ENCODE measurements around the gene SMIM35.

SMIM35 gene

DNA sequence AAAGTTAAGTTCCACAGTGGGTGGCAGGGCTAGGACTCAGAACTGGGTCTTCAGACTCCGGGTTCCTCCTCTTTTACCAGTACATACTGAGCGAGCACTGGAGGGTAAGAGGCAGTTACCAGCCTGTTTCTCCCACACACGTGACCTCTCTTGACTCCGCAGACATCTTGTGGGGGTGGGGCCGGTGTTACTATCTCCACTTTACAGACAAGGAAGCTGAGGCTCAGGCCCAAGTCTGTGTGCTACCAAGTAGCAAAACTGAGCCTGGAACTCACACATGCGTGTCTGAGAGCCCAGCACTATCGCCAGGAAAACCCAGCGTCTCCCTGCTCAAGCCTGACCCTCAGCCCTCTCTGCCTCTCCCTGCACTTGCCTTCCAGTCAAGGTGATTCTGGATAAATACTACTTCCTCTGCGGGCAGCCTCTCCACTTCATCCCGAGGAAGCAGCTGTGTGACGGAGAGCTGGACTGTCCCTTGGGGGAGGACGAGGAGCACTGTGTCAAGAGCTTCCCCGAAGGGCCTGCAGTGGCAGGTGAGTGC, 16.0 kb upstream of the SMIM35 start:
- Histone ChIP-seq H3K4me3 (no peak overlapping the region), H3K27ac (no peak overlapping the region), H3K9ac (ENCODE audit: insufficient read length) (no peak overlapping the region), H3K36me3 (ENCODE audit: insufficient read depth, low read length) (no peaks in the 10 kb centered on the region), H3K9me3 (ENCODE audit: low read depth, low read length) (no peaks in the 10 kb centered on the region)
- DNase-seq (ENCODE audit: low read depth, low spot score), result no peak
- no peak for TF ChIP-seq POLR2AphosphoS5 (IDR thresholded peaks at IDR 0.05; ENCODE audit: borderline replicate concordance, low read depth, low read length)

DNA sequence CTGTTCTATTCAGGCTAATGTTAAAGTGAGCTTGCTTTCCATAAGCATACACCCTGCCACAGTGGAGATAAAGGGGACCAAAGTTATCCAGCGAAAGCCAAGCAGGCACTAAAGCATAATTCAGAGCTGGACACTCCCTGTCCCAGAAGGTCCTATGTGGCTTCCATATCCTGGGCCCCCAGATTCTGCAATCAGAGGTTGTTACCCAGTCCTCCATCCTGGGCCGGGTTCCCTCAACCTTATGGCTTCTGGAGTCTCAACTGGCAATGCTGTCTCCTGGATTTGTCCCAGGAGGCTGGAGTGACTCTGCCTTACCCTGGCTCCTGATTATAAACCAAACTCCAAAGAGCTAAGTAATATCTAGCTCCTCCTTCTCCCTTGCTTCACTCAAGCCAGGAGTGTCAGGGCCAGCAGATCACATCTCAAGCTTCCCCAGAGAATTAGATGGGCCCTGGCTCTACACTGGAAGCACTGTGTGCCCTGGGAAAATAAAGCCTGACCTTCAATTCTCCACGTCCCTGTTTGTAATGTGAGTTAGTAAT, 14.0 kb upstream of the SMIM35 start:
- no peak overlapping the region for H3K27ac ChIP-seq

DNA sequence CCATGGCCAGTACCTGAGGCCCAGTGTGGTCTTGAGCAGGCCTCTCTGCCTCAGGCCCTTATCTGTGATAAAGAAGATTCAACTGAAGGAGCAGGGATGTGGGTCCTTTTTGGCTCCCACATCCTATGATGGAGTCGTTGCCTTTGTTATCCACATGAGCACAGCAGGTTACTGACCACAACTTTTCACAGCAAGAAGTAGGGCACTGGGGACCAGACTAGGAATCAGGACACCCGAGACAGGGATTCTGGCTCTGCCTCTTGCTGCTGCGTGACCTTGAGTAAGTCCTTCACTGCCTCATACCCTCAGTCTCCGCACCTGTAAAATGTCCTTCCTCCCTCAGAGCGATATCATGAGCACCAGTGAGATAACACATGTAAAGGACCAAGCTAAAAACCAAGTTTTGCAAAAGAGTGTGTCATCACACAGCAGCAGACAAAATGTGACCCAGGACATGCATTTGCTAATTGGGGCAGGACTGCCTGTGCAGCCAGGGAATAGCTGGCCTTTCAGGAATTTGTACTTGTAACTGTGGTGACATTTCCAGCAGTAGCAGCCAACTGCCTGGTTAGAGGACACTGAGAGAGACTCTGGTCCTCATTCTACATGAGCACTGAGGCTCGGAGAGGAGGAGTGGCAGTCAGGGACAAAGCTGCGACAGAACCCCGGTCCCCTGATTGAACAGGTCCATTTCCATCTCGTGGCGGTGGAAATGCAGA, 13.2 kb upstream of the SMIM35 start:
- no peak for TF ChIP-seq POLR2AphosphoS5 (IDR thresholded peaks at IDR 0.05; ENCODE audit: borderline replicate concordance, low read depth, low read length)
- TF ChIP-seq EZH2 (IDR thresholded peaks at IDR 0.05), result no peak
- no peak for TF ChIP-seq FOXP2 (optimal IDR thresholded peaks at IDR 0.05; ENCODE audit: control extremely low read depth, extremely low read length, insufficient read depth)
- DNase-seq (ENCODE audit: low read depth, low spot score), result no peak
- Histone ChIP-seq H3K9ac (ENCODE audit: insufficient read length) (no peak overlapping the region), H3K4me3 (no peak overlapping the region), H3K27ac (no peak overlapping the region), H3K36me3 (ENCODE audit: insufficient read depth, low read length) (no peaks in the 10 kb centered on the region), H3K9me3 (ENCODE audit: low read depth, low read length) (no peaks in the 10 kb centered on the region)

More for the DNA sequence above, 14.0 kb upstream of the SMIM35 start:
- no peak for TF ChIP-seq FOXP2 (optimal IDR thresholded peaks at IDR 0.05; ENCODE audit: control extremely low read depth, extremely low read length, insufficient read depth)
- Histone ChIP-seq H3K9ac (ENCODE audit: insufficient read length) (no peak overlapping the region), H3K9me3 (ENCODE audit: low read depth, low read length) (no peaks in the 10 kb centered on the region), H3K4me3 (no peak overlapping the region), H3K36me3 (ENCODE audit: insufficient read depth, low read length) (no peaks in the 10 kb centered on the region)
- DNase-seq (ENCODE audit: low read depth, low spot score), result no peak

DNA sequence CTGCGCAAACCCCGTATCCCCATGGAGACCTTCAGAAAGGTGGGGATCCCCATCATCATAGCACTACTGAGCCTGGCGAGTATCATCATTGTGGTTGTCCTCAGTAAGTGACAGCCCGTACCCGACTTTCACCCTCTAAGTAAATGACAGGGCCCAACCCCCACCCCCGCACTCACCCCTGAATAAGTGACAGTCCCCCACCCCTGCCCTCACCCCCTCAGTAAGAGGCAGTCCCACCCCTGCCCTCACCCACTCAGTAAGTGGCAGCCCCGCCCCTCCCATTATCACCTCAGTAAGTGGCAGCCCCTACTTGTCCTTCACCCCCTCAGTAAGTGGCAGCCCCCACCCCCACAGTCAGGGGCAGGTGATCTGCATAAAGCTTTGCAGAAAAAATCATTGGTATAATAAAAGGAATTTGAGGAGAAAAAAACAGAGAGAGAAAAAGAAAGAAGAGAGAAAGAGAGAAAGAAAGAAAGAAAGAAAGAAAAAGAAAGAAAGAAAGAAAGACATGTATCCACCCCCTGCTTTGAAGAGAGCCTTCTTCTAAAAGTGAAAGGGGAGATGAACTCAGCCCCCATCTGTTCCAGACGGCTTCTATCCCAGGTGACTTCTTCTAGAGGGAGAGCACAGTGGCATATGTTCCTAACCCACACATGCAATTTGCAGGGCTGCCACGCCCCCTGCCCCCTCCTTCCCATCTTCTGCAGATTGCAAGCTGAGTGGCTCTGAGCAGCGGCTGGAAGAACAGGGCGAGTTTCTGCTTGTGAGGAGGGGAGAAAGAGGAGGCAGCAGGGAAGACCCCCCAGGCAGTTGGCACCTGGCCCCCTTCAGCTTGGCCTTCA, 12.5 kb upstream of the SMIM35 start:
- Histone ChIP-seq H3K4me3 (no peak overlapping the region), H3K9ac (ENCODE audit: insufficient read length) (no peak overlapping the region), H3K36me3 (ENCODE audit: insufficient read depth, low read length) (no peaks in the 10 kb centered on the region), H3K27ac (no peak overlapping the region), H3K9me3 (ENCODE audit: low read depth, low read length) (no peaks in the 10 kb centered on the region)
- no peak for DNase-seq (ENCODE audit: low read depth, low spot score)
- TF ChIP-seq POLR2AphosphoS5 (IDR thresholded peaks at IDR 0.05; ENCODE audit: borderline replicate concordance, low read depth, low read length) (no peak), FOXP2 (optimal IDR thresholded peaks at IDR 0.05; ENCODE audit: control extremely low read depth, extremely low read length, insufficient read depth) (no peak), EZH2 (IDR thresholded peaks at IDR 0.05) (no peak)

GRCh38 chr11:118095967-118096367, 9.2 kb upstream of the SMIM35 start:
- no peak overlapping the region for H3K4me3 ChIP-seq
- DNase-seq (ENCODE audit: low read depth, low spot score), result no peak
- no peaks in the 10 kb centered on the region for H3K36me3 ChIP-seq (ENCODE audit: insufficient read depth, low read length)
- no peak for TF ChIP-seq FOXP2 (optimal IDR thresholded peaks at IDR 0.05; ENCODE audit: control extremely low read depth, extremely low read length, insufficient read depth)
- TF ChIP-seq EZH2 (IDR thresholded peaks at IDR 0.05), result no peak
- TF ChIP-seq POLR2AphosphoS5 (IDR thresholded peaks at IDR 0.05; ENCODE audit: borderline replicate concordance, low read depth, low read length), result no peak
- no peaks in the 10 kb centered on the region for H3K9me3 ChIP-seq (ENCODE audit: low read depth, low read length)
- no peak overlapping the region for H3K9ac ChIP-seq (ENCODE audit: insufficient read length)
- H3K27ac ChIP-seq, result no peak overlapping the region

- H3K27ac ChIP-seq, result no peak overlapping the region
- TF ChIP-seq EZH2 (IDR thresholded peaks at IDR 0.05) (no peak), POLR2AphosphoS5 (IDR thresholded peaks at IDR 0.05; ENCODE audit: borderline replicate concordance, low read depth, low read length) (no peak), FOXP2 (optimal IDR thresholded peaks at IDR 0.05; ENCODE audit: control extremely low read depth, extremely low read length, insufficient read depth) (no peak)
- H3K9me3 ChIP-seq (ENCODE audit: low read depth, low read length), result no peaks in the 10 kb centered on the region
- no peak overlapping the region for H3K4me3 ChIP-seq
- H3K36me3 ChIP-seq (ENCODE audit: insufficient read depth, low read length), result no peaks in the 10 kb centered on the region
- DNase-seq (ENCODE audit: low read depth, low spot score), result no peak
- H3K9ac ChIP-seq (ENCODE audit: insufficient read length), result no peak overlapping the region
These were observed 8.7 kb upstream of the SMIM35 start for GRCh38 chr11:118095493-118095892.

DNA sequence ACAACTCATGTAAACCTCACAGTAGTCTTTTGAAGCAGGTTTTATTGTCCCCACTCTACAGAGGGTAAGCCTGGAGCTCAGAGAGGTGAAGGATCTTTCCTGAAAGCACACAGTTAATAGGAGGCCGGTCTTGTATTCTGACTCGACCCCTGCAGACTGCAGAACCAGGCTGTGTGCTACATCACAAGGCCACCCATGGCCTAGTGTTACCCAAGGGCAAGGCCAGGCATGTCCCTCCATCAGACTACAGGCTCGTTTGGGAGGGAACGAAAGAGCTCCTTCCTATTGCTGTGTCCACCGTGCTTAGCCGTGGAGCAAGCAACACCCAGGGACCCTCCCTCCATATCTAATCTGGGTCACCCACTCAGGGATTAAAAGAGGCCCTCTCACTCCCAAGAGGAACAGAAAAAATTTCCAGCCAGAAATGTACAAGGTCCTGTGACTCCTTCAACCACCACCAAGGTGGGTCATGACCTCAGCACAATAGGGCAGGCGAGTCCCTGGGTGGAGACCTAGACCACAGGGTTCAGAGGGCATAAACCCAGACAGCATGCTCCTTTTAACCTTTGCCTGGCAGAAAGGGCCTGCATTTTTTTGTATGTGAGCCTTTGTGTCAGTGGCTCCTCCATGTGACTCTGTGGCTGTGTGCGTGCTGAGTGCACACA, 6.3 kb upstream of the SMIM35 start:
- TF ChIP-seq POLR2AphosphoS5 (IDR thresholded peaks at IDR 0.05; ENCODE audit: borderline replicate concordance, low read depth, low read length) (no peak), EZH2 (IDR thresholded peaks at IDR 0.05) (no peak), FOXP2 (optimal IDR thresholded peaks at IDR 0.05; ENCODE audit: control extremely low read depth, extremely low read length, insufficient read depth) (no peak)
- no peak overlapping the region for H3K27ac ChIP-seq
- DNase-seq (ENCODE audit: low read depth, low spot score), result no peak
- no peak overlapping the region for H3K9ac ChIP-seq (ENCODE audit: insufficient read length)
- no peaks in the 10 kb centered on the region for H3K36me3 ChIP-seq (ENCODE audit: insufficient read depth, low read length)
- no peaks in the 10 kb centered on the region for H3K9me3 ChIP-seq (ENCODE audit: low read depth, low read length)
- no peak overlapping the region for H3K4me3 ChIP-seq

DNA sequence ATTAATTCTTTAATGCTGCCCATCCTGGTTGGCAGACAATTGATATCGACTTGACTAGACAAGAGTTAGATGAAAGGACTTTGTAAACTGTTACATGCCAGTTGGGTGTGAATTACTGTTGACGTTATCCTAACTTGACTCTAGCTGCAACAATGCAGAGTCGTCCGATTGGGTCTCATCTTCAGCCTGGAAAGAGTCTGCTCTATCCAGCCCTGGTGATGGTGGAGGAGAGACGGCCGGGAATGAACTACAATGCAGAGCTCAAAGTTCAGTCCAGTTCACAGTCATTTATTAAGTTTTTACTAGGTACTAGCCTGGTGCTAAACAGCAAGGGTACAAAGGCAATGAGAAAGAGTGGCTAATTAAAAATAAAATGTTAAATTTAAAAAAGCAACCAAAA, 4.9 kb upstream of the SMIM35 start:
- DNase-seq (ENCODE audit: low read depth, low spot score), result no peak
- no peak overlapping the region for H3K27ac ChIP-seq
- TF ChIP-seq EZH2 (IDR thresholded peaks at IDR 0.05) (no peak), POLR2AphosphoS5 (IDR thresholded peaks at IDR 0.05; ENCODE audit: borderline replicate concordance, low read depth, low read length) (no peak), FOXP2 (optimal IDR thresholded peaks at IDR 0.05; ENCODE audit: control extremely low read depth, extremely low read length, insufficient read depth) (no peak)

More for the DNA sequence above, 4.9 kb upstream of the SMIM35 start:
- Histone ChIP-seq H3K4me3 (no peak overlapping the region), H3K36me3 (ENCODE audit: insufficient read depth, low read length) (no peaks in the 10 kb centered on the region), H3K9me3 (ENCODE audit: low read depth, low read length) (no peaks in the 10 kb centered on the region), H3K9ac (ENCODE audit: insufficient read length) (no peak overlapping the region)
